ENCODE measurements around the gene LRRC25.
A peak's percentile ranks its signal among the peaks of the same experiment; 100 is the strongest.
"Not testable (repeated sequence)": the region's sequence is repeated elsewhere in the genome, so short reads cannot be mapped to it uniquely, and the experiment has no call there.

Gene LRRC25

DNA sequence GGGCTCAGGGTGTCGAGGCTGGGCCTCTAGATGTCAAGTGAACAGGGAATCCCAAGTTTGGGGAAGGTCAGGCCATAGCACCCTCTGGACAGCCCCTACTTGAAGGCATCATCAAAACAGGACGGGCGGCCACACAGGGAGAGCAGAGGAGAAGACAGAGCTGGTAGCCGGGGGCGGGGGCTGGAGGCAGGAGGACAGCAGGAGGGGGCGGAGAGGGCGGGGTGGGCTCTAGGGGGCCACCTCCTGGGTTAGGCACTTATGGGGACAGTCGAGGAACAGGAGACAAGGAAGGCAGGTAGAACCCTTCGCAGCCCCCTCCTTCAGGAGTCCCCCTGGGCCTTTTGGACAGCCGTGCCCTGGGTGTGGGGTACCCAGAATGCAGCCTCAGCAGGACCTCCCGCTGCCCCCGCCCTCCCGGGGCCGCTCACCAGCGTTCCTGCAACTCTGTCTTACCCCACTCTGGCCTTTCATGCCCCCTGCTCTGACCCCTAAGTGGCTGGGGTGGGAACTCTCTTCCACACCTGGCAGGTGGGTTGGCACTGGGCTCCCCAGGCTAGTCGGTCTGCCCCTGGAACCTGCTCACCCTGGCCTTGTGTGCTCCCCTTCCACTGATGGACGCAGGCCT, 27.6 kb upstream of the LRRC25 start:
- no peak for DNase-seq (ENCODE audit: low read depth)

GRCh38 chr19:18424122-18424889, 26.9 kb upstream of the LRRC25 start:
- DNase-seq (ENCODE audit: low read depth) = no peak

- DNase-seq (ENCODE audit: low read depth) = no peak
These were observed 26.0 kb upstream of the LRRC25 start for GRCh38 chr19:18423258-18424020.

DNA sequence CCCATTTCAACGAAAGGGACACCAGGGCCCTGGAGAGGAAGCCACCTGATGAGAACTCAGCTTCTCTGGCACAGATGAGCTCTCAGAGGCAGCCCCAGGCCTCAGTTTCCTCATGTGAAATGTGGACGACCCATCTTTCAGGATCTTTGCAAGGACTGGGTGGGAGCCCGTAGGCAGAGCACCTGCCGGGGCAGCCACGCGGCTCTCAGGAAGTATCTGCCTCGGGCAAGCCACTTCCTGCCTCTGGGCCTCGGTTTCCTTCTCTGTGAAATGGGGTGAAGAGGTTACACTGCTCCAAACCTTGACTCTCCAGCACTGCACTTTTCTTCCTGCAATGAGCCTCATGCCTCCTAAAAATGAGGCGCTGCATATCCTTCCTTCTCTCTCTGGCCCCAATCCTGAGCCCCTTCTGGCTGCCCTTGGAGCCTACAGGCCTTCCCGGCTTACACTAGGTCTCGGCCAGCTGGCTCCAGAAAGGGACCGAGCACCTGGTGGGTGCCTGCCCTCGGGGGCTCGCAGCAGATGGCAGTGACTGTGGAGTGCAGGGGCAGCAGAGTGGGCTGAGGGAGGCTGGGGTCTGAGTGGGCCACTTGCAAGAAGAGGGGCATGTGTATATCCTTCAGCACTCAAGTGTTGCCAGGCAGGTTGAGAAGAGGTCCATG, 25.2 kb upstream of the LRRC25 start:
- DNase-seq (ENCODE audit: low read depth) = no peak

DNA sequence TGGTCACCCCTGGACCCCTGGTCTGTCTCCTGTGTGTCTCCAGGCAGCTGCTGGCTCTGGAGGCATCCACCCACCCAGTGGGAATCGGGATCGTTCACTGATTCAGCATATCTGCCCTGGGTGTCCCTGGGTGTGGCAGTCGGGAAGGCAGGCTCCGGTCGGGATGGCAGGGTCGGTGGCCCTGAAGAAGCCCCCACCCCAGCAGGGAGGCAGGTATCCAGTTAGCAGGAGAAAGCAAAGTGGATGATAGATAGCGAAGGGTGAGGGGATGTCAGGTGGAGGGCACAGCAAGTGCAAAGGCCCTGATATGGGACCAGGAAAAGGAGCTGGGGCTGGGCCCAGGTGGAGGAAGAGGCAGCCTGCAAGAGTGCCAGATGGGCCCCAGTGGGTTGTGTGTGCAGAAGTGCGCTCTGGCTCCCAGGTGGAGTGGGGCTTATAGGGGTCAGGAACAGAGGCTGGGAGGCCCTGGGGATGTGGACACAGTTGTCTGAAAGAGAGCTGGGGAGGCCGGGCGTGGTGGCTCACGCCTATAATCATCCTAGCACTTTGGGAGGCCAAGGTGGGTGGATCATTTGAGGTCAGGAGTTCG, 24.0 kb upstream of the LRRC25 start:
- no peak for DNase-seq (ENCODE audit: low read depth)

DNA sequence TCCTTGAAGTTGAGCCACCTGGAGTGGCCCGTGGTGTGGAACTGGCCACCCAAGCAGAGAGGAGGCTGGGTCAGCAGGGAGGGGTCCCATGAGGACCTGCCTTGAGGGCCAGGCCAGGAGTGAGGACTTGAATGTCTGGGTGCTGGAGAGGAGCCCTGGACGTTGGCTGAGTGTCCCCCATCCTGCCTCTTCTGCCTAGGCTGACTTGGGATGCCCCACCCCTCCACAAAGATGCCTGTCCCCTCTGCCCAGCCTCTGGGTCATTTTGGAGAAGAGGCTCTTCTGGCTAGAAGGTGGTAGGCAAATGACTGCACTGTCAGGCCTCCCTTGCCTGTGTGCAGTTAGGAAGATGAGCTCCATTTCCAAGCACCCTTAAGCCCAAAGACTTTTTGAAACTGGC, 23.5 kb upstream of the LRRC25 start:
- no peak for DNase-seq (ENCODE audit: low read depth)

DNA sequence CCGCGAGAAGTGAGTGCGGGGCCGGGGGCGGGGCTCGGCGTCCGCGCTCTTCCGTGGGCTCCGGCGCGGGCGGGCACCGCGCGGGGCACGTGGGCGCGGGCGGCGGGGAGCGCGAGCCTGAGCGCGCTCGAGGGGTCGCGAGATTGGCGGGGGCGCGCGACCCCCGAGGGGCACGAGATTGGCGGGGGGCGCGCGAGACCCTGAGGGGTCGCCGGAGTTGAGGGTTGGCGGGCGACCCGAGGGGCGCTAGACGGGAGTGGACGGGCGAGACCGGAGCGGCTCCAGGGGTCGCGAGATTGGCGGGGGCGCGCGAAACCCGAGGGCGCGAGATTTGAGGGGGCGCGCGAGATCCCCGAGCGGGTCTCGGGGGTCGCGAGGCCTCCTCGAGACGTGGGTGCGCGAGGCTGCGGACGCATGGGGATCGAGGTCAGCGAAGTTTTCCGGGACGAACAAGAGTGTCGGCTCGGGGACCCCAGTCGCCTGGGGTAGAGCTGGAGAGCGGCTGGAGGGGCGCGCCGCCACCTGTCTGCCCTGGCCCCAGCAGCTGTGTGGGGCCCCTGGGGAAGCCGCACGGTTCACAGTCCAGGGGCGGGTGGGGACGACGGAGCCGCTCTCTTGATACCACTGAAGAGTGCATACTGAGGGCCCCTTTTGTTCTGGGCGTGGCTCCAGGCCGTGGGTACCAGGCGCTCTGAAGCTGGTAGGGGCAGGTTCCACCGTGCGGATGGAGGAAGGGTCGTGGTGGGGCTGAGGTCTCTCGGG, 22.5 kb upstream of the LRRC25 start:
- DNase-seq (ENCODE audit: low read depth) = no peak

GRCh38 chr19:18419195-18419698, 21.8 kb upstream of the LRRC25 start, which contains the start of gene SSBP4:
Gene SSBP4 (plus strand): TSS chr19:18419398. CDS start chr19:18419649, 251 bp downstream.
- no peak for DNase-seq (ENCODE audit: low read depth)

GRCh38 chr19:18418483-18419194, 21.2 kb upstream of the LRRC25 start:
- DNase-seq (ENCODE audit: low read depth) = no peak

DNA sequence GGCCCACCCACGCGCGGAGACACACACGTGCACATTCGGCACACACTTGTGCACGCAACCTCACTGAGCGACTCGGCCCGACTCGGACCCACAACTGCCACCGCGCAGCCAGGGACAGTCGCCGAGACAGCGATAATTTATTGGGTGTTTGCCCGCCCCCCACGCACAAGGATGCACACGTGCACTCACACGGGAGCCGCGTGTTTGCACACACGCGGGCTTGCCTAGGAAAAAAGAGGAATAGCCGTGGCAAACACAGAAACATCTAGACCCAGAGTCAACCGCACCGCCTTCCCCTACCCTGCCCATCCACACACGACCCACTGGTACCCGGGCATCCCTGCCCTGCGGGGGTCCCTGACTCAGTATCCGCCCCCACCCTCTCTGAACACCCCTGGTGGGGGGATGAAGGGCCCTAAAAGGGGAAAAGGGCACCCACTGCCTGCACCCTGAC, 20.6 kb upstream of the LRRC25 start:
- DNase-seq (ENCODE audit: low read depth) = no peak

DNA sequence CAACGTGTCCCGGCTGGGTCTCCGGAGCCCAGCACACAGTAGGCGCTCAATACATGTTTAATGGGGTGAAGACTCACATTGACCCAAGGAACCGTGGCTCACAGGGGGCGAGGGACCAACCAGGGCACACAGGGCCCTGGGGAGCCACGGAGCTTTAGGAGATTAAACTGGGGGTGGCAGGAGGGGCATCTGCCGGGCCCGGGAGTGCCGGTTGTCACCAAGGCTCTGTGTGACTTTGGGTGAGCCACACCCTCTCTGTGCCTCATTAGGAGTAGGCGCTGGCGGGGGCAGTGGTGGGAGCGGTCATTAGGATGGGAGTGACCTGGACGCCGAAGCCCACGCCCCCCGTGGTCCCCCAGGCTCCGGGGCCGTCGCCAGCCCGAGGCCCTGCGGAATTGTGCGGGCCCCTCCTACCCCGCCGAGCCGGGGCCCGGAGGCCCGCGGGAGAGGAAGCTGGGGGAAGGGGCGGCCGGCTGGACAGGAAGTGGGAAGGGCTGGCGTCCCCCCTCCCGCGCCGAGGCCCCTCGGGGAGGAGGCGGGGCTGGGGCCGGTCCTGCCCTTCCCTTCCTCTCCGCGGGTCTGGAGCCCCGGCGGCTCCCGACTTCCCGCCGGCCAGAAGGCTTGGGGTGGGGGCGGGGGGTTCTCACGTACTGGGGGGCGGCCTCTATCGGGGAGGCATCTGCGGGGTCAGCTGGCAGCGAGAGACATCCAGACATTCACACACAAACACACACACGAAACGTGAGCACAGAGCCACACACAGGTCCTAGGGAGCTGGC, 20.0 kb upstream of the LRRC25 start:
- peak; percentile 85 for DNase-seq (ENCODE audit: low read depth)

DNA sequence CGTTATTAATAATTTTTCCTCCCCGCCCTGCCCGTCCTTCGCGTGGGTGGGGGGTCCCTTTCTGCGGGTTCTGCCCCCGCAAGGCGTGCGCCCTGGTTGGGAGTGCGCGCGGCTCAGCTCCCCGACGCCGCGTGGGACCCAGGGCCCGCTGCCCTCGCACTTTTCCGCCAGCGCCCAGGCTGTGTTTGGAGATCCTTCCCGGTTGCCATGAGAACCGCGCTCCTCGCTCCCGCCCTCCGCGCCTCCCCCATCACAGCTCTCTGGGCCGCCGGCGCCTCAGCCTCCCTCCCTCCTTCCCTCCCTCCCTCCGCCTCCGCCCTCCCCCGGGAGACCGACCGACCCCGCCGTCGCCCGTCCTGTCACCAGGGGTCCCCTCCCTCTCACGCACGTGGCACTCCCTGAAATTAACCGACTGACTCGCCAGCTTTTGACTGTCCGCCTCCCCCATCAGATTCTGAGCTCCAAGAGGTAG, 19.4 kb upstream of the LRRC25 start:
- DNase-seq (ENCODE audit: low read depth) = peak; percentile 82

DNA sequence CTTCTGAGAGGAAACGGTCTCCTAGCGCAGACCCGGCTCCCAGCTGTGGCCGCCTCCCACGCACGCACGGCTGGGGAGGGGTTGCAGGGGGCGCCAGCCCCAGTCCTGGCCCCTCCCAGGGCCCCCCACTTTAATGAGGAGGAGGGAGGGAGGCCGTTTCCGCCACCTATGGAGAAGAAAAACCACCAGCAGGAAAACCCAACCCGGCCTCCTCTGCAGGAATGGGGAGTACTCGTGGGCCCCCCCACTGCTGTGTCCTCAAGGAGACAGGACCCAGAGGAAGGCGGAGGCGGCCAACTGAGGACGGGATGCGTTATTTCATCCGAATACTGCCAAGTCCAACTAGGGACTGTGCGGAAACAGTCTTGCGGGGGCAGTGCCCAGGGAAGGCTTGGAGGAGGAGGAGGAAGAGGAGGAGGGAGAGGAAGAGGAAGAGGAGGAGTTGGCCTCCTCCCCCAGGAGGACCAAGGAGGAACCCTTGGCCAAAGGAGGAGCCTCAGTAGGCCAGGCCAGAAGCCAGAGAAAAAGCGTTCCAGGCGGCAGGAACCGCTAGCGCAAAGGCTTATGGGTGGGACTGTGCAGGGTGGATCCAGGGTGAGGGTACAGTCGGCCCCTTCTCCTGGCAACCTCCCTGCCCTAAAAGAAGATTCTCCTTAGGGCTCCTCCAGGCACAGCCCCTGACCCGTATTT, 17.9 kb upstream of the LRRC25 start:
- peak; percentile 93 for DNase-seq (ENCODE audit: low read depth)

GRCh38 chr19:18414504-18415177, 17.2 kb upstream of the LRRC25 start:
- DNase-seq (ENCODE audit: low read depth) = no peak

DNA sequence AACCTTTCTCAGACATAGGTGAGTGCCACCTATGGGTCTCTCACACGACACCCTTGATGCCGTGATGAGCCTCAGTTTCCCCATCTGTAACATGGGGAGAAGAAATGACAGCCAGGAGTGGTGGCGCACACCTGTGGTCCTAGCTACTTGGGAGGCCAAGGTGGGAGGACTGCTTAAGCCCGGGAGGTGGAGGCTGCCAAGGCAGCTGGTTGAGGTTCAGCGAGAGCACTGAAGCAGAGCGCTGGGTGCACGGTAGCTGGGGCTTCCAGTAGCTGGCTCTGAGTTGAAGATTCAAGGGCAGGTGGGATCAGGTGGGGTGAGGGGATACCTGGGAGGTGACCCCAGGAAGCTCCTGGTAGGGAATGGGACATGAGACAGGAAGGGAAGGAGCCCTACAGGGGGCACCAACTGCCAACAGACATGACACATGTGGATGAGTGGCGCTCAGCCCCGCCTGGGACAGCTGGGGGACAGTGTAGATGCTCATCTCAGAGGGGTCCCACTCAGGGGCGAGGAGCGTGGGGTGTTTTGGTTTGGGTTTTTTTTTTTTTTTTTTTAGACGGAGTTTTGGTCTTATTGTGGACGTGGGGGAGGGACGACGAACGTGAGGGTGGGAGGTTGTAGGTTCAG, 15.3 kb upstream of the LRRC25 start:
- no peak for DNase-seq (ENCODE audit: low read depth)

DNA sequence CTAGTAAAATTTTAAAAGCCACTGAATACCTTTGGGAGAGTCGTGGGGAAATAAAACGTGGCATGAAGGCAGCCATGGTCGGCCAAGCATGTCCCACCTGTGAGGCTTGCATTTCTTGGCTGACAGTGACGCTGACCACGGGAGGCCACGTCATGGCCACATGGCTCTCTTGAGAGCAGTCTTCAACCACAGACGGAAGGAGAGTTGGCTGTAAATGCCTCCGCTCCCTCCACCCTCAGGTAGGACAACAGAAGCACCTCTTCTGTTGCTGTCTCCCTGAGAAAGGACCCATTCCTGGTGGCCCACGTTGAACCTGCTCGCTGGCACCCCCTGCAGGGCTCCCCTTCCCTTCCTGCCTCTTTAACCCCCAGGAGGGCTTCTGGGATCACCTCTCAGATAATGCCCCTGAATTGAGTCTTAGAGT, 10.6 kb upstream of the LRRC25 start:
- DNase-seq (ENCODE audit: low read depth) = no peak

- no peak for DNase-seq (ENCODE audit: low read depth)
These were observed 9.3 kb upstream of the LRRC25 start for GRCh38 chr19:18406749-18407148.

- DNase-seq (ENCODE audit: low read depth) = not testable (repeated sequence)
These were observed 8.3 kb upstream of the LRRC25 start for GRCh38 chr19:18405754-18406153.
